Posterior vena cava (tissue), 2 donors: ENCODE data around the gene VAT1L. TPM values are rescaled to one million over a fixed set of nuclear protein-coding genes. Genes with fewer than 3 reads are reported as not detected.

Experiments used
- DNase-seq: peaks from one replicate; pipeline ENCODE4 v3.0.0-alpha.2; 2020; ENCODE audit warnings: low spot score
- intact Hi-C, 2 donors: fragments of 100-400 bp; cut with DNase I; formaldehyde crosslinking; loops; one replicate each; pipeline versions ENCODE4 v1.14.1 to v1.14.2; 2022 to 2023
- total RNA-seq, 2 donors: library from RNA; stranded (reverse); fragmentation: NEBNext Ultra II Directional; extraction: Animal tissue kit (Norgen Biotek cat#: 25700); gene quantifications; one replicate each; pipeline ENCODE4 v1.2.1, GENCODE V29; 2021
- donor health status: DM: yes; HTN: yes; CAD: no.
- donor health status: DM: yes; HTN: yes; CAD: no.

VAT1L gene
- total RNA-seq, 2 donors from 2014 or later, result 0.23 to 0.33 TPM

DNA sequence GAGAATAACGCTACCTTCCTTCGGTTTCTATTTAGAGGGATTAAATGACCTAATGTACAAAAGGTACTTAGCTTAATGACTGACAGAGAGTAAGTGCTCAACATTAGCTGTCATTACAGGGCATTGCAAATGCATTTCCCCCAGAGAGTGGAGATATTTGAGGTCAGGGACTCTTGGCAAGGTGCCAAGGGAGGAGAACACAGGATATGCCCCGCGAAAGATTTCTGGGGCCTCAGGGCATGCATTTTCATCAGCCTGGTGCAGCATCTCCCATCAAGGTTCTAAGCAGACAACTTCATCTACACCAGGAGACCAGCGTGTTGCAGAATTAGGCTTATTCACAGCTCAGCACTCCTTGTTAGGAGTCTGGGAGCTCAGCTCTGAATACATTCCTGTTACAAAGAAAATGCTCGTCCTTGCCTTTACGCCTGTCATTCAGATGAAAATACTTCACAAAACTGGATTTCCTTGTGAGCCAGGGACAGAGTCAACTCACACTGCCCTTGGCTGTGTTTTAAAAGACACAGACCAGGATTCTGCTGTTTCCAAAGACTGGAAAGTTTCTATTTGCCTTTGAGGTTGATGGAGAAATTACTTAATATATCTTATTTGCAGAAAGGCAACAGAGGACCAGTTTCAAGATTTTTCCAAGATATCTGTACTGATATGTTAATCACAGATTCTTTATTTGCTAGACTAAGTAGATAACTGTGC, 108.2 kb downstream of the VAT1L start:
- no peak for DNase-seq
- intact Hi-C loops, result no loop called here

DNA sequence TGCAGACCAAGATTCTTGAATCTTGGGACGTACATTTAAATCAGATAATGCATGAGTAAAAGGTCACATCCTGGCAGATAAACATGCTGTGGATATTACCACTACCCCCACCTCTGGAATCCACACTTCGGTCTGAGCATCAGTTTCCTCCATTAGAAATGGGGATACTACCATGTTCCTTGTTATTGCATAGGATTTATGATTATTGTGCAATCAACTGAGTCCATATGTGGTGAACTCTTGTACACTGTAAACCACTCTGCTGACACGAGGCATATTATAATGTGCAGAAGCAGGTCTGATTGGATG, 108.7 kb downstream of the VAT1L start:
- intact Hi-C loops, result no loop called here
- no peak for DNase-seq

DNA sequence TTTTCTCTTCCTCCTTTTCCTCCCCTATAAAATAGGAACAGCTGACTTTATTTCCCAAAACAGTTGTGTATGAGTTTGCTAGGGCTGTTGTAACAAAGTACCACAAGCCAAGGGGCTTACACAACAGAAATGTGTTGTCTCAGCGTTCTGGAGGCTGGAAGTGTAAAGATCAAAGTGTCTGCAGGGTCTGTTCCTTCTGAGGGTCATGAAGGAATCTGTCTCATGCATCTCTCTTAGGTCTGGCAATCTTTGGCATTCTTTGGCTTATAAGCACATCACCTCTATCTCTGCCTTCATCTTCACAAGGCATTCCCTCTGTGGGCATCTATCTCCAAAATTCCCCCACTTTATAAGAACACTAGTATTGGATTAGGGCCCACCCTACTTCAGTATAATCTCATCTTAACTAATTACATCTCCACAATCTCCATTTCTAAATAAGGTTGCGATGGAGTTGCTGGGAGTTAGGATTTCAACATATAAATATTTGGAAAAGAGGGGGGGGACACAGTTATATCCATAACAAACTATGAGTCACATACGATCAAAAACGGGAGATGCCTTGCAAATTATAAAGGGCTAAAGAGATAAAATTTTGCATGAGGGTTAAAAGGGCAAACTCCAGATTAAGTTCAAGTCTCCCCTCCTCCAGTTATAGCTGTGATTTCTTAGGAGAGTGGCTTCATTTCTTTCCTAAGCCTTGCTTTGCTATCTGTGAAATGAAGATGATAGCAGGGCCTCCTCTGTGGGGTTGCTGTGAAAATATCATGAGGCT, 109.7 kb downstream of the VAT1L start:
- no peak for DNase-seq
- intact Hi-C loops, result no loop called here

DNA sequence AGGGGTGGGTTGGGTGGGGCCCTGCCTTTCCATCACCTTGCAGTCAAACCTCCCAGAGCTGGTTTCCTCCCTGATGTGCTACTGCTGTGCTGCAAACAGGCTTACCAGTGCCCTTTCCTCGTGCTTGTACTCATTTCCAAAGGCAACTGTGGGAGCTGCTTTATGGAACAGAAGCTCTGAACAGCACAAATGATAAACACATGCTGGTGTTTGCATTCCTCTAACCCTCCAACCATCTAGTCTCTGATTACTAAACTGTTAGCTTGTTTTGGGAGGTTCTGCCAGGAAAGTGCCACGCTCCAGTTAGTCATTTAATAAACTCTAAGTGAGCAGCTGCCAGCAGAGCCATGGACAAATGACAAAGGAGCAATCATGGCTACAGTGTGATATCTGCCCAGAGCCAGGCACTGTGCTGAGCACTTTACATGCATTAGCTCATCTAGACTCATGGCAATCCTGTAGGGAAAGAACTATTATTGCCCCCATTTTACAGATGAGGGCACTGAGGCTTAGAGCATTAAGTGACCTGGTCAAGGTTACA, 110.4 kb downstream of the VAT1L start:
- intact Hi-C loops, result no loop called here
- no peak for DNase-seq

DNA sequence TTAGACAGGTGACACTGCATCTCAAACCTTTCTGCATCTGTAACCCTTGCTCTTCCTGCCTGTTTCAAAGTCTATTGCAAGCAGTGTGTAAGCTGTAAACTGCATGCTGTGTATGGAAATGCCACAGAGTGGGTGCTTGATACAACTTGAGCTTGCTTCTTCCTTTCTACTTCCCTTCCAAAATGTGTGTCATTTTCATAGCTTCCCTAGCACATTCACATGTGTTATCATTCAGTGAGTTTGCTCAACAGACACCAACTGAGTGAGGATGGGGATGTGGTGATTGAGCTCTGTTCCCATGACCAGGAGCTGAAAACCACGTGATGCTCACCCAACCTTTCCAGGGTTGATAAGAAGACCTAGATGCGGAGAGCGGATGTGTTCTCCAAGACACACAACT, 111.1 kb downstream of the VAT1L start:
- no peak for DNase-seq
- intact Hi-C loops, result no loop called here

DNA sequence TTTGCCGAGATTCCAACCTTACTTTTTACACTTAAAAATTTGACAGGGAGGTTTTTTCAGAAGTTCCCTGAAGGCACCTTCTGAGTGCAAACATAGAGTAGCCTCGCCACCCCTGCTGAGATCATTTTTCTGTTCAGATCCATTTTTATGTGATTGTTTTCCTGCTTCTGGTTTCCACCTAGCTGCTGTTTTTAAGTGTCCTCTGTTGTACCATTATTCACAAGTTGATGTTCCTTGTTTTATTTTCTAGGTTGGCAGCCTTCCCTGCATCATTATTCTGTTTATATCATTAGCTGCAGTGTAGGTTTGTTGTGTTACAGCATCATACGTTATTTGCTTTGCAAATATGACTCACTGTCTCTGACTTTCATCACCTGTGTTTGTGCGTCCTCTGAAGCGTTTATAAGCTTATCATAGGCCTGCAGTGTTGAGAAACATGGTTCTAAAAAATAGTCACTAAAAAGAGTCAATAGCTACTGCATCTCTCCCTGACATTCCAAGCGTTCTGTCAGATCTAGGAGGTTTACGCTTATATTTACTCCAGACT, 117.1 kb downstream of the VAT1L start:
- no peak for DNase-seq
- intact Hi-C loops, result no loop called here

DNA sequence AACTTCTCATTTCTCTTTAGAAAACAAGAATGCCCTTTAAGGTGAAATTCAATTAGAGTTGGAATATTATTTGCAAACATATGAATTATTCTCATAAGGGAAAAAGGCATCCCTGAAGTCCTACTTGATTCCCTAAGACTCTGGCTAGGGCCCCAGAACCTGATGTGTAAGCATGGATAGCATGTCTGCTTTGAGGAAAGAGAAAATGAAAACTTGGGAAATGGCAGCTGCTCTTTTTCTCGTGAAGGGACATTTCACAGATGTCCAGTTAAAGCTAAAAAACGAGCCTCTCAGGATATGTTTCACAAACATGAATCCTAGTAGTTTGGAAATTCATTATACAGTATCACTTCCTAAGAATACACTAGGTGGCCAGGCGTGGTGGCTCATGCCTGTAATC, 121.7 kb downstream of the VAT1L start:
- intact Hi-C loops, result no loop called here
- DNase-seq, result no peak

DNA sequence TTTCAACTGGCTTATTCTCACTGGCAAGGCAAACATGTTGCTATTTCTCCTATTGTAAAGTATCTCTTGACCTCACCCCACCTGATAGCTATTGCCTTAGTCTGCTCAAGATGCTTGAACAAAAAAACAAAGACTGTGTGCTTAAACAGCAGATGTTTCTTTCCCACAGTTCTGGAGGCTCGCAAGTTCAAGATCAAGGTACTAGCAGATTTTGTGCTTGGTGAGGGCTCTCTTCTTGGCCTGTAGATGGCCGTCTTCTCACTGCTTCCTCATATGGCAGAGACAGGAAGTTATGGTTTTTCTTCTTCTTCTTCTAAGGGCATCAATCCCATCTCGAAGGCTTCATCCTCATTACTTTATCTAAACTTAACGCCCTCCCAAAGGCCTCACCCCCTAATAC, 124.3 kb downstream of the VAT1L start:
- intact Hi-C loops, result no loop called here
- DNase-seq, result no peak

DNA sequence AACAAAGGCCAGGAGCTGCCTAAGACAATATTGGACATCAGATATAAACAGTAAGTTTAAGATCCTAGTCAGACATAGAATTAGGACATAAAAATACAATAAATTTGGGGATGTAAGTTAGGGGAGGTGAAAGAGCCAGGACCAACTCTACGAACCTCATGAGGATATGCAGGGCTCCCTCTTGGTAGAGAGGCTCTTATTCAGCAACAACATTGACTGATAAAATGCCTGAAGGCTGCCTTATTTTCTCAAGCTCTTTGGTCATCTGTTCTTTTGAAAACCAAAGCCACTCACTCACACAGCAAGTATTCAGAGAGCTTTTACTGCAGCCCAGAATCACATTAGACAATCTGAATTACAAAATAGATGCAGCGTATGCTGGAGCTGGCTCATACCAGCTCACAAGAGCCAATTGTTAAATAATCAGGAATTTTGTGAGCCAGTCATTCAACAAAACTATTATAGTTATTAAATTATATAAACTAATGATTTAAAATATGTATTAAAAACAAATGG, 125.4 kb downstream of the VAT1L start:
- intact Hi-C loops, result no loop called here

DNA sequence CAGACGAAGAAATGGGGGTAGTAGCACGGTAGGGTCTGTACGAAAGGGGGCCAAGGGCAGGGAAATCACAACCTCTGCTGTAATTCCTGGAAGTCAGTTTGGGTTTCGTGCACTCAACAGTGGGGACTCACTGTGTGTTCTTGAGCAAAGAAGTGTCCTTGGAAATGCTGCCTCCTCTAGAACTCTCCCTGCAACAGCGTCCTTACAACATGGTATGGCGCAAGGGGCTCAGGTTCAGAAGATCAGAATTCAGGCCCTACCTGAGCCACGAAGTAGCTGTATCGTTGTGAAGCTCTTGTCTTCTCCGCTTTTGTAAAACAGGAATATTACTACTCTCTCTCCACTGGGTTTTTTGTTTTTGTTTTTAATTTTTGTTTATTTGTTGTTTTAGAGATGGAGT, 127.7 kb downstream of the VAT1L start:
- no peak for DNase-seq
- intact Hi-C loops, result no loop called here

More for the DNA sequence above, 125.4 kb downstream of the VAT1L start:
- DNase-seq, result no peak

DNA sequence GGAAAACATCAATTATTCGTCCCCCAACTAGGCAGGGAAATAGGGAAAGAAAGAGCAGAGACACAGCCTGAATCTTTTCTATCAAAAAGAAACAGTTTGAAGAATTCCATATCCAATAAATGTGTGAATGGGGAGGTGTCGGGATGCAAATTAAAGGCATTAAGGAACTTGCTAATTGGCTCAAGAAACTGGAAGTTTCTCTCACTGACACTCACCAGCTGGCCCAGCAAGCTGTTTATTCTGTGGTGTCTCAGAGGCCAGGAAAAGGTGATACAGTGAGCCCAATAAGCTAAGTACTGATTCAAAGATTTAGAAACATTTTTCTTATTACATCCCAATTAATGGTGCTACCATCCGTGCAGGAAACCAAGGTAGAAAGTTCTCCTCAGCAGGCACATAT, 129.6 kb downstream of the VAT1L start:
- intact Hi-C loops, result no loop called here
- DNase-seq, result no peak

DNA sequence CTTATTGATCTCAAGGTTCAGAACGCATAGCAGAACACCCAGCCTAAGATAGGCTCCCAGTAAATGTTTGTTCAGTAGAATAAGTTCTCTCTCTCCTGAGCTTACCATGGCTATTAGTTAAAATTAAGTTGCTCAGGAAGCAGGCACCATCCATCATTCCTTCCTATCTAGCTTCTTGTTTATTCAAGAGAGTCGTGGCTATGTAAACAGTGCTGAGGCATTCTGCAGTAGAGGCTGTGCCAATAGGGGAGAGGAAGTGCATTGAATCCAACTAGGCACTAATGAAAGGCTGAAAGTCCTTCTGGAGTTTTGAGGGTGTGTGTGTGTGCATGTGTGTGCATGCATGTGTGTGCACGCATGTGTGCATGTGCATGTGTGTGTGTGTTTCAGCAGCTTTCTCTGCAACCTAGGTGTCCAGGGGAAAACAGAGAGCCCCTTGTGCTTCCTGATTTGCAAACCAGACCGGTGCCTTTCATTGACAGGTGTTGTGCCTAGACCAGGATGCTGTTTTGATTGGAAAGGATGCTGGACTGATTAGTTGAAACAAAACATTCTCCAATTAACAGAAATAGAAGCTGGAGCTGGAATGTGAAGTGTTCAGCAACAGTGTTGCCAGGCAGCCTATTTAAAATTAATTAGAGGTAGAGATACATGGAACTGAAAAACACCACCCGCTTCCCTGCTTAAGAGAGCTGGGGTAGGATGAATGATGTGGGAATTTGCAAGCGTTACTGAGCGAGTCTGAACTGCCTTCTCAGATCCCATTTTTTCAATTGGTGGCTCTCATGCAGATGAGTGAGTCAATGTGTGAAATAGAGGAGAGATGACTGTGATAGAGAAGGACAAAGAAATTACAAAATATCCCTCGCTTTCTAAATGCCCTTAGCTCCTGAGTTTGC, 130.7 kb downstream of the VAT1L start:
- no peak for DNase-seq
- intact Hi-C loops, result no loop called here

DNA sequence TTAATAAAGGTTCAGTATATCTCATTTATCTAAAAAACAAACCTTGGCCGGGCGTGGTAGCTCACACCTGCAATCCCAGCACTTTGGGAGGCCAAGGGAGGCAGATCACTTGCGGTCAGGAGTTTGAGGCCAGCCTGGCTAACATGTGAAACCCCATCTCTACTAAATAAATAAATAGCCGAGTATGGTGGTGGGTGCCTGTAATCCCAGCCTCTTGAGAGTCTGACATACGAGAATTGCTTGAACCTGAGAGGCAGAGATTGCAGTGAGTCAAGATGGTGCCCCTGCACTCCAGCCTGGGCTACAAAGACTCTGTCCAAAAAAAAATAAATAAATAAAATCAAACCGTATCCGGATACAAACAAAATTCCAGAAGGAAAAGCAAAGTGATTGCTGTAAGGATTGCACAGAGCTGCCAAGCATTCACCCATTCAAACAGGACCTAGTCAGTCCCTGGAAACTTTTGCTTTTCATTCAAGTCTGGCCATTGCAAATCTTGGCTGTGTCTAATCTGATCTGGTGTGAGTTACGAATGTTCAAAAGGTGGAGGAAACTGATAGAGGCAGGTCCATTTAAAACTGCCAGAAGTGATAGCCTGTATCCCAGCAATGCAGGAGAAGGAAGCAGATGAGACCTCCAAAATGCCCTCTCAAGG, 131.5 kb downstream of the VAT1L start:
- intact Hi-C loops, result no loop called here
- no peak for DNase-seq

DNA sequence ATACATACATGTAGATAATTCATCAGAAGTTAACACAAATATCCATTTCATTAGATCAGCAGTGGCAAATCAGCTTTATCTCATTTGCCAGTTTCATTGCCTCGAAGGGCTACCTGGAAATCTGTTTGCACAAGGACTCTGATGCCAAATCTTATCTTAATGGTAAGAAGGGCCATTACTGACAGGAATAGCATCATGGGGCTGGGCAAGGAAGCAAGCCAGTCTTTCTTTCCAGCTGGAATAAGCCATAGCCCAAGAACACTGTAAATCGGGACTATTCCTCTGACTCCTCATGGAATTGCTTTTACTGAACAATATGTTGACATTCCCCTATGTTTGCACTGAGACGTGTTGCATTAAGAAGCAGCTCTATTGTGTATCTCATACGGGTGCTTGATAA, 132.6 kb downstream of the VAT1L start:
- intact Hi-C loops, result no loop called here
- no peak for DNase-seq

DNA sequence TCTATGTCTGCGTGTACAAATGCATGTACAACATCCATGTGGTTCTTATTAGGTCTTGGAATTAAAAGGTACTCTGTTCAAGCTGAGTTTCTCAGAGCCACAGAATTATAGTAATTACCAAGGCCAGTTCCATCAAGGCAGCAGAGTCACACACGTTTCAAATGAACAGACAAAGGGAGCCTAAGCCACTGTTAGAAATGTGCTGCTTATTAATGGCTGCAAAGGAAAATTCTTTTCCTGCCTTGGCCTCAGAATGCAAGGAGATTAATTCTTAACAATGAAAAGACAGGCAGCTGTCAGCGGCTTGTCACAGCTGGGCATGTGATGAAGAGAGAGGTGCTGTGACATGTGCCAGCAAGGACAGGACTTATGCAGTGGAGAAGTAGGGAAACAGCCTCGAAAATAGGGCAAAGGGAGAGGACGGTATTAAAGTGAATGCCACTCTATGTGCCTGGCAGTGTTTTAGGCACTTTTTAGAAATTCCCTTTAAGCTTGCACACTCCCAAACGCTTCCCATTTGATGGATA, 133.9 kb downstream of the VAT1L start:
- no peak for DNase-seq
- intact Hi-C loops, result no loop called here

DNA sequence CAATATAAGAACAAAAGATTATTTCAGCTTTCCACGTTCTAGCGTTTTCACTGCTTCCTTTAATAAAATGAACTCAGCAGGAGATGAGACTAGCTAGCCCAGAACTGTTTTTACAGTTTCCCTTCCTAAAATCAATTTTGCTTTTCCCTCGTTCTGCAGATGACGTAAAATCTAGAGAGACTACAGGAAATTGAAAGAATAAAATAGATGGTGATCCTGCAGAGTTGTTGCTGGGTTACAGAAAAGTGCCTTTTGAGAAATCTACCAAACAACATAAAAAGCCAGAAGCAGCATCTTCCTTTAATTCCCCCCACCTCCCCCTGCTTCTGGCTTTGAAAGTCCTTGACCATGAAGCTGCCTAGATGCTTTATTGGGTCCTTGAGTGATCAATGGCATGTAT, 137.2 kb downstream of the VAT1L start:
- no peak for DNase-seq
- intact Hi-C loops, result no loop called here

DNA sequence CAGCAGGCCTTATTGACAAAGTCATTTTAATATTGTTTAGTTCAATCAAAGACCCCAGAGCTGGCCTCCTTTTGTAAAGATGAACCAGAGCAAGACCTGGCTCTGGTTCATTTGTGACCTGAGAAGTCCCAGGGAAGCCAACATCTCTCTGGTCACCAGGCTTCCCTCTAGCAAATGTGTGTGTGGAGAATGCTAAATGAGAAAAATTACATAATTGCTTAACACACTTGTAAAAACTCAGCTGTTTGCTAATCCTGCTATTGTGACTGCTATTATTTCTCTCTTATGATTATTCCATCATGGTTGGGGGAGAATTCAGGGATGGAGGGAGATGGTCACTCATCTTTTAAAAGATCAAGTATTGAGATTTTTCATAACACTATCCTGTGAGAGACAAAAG, 139.7 kb downstream of the VAT1L start:
- DNase-seq, result no peak
- intact Hi-C loops, result no loop called here

DNA sequence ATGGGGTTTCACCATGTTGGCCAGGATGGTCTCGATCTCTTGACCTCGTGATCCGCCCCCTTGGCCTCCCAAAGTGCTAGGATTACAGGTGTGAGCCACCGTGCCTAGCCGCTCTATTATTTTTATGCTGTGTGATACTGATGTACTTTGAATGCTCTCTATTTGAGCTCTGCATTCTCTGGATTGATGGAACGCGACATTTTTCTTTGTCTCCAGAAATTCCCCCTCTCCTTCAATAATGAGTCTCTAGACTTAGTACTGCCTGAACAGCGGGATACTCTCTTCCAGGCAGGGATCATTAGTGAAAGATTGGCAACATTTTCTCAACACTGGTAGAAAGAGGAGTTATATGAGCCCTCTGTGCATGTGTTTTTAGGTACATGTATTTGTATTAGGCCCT, 140.6 kb downstream of the VAT1L start:
- intact Hi-C loops, result no loop called here
- no peak for DNase-seq

DNA sequence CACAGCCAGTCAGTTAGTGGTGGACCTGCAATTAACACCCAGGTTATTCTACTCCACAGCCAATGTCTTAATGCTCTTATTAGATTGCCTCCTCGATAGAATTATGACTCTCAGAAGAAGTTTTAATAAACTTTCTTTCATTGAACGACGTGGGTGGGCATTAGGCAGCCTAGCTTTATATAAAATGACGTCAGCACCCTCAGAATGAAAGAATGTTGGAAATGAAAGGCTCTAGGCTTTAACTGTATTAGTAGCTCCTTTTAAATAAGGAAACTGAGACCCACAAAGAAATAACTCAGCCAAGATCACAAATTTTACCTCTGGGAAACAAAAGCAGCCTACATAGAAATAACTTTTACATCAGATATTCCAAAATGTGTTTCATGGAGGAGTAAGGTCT, 142.7 kb downstream of the VAT1L start:
- DNase-seq, result no peak
- intact Hi-C loops, result no loop called here
